ENCODE results near the gene AOPEP.

Gene AOPEP

DNA sequence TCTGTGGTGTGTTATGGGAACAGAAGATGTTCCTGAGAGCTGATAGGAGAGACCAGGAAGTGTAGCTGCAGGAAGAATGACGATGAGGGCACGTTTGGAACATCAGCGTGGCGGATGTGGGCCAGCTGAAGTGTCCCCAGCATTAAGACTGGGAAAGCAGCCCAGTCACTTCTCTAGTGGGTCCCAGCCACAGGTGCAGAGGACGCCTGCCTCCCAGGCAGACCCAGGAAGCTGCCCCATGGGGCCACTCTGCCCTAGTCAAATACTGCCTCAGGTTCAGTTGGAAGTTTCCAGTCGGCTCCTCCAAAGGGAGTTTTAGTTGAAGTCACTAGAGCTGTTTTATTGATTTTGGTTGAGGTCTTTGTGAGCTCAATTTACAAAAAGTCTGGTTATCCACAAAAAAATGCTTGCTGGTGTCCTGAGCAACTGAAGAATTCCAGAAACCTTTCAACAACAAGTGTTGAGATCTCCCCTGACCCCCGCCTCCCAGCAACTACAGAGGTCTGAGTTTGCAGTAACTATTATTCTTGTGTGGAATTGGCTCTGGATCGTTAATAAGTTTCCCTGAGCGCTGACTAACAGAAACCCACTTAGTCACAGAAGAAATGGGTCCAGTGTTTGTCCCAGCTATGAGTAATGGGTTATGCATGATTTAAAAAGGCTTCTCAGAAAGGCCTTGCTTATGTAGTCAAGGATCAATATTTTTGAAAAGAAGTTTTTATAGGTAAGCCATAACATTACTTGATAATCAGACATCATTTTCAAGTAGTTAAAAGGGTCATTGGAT is 296.9 kb downstream of the AOPEP start:
- no peaks in the 10 kb centered on the region for H3K79me2 ChIP-seq (ENCODE audit: control insufficient read depth, low read length)
- H3K4me2 ChIP-seq (ENCODE audit: low read length), result no peak overlapping the region
- TF ChIP-seq, protein P1, sequence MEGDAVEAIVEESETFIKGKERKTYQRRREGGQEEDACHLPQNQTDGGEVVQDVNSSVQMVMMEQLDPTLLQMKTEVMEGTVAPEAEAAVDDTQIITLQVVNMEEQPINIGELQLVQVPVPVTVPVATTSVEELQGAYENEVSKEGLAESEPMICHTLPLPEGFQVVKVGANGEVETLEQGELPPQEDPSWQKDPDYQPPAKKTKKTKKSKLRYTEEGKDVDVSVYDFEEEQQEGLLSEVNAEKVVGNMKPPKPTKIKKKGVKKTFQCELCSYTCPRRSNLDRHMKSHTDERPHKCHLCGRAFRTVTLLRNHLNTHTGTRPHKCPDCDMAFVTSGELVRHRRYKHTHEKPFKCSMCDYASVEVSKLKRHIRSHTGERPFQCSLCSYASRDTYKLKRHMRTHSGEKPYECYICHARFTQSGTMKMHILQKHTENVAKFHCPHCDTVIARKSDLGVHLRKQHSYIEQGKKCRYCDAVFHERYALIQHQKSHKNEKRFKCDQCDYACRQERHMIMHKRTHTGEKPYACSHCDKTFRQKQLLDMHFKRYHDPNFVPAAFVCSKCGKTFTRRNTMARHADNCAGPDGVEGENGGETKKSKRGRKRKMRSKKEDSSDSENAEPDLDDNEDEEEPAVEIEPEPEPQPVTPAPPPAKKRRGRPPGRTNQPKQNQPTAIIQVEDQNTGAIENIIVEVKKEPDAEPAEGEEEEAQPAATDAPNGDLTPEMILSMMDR (IDR thresholded peaks at IDR 0.05; ENCODE audit: low read depth, low read length, poor library complexity, severe bottlenecking), result no peak
- no peak for TF ChIP-seq EZH2phosphoT487 (IDR thresholded peaks at IDR 0.05; ENCODE audit: borderline replicate concordance, low read length)
- H3K27ac ChIP-seq (ENCODE audit: low read depth, low read length), result no peak overlapping the region
- no peak overlapping the region for H3K4me3 ChIP-seq (ENCODE audit: low read length)
- H3K9me2 ChIP-seq (replicated peaks; ENCODE audit: control insufficient read depth, low read length), result no peaks in the 10 kb centered on the region
- H3K36me3 ChIP-seq (ENCODE audit: control insufficient read depth, low read length), result no peaks in the 10 kb centered on the region
- no peaks in the 10 kb centered on the region for H4K20me1 ChIP-seq (ENCODE audit: control insufficient read depth, insufficient read depth, low read depth, low read length)
- no peaks in the 10 kb centered on the region for H3K4me1 ChIP-seq (ENCODE audit: control insufficient read depth, low read length)
- H3K27me3 ChIP-seq (ENCODE audit: control insufficient read depth, low read length), result no peaks in the 10 kb centered on the region
- no peaks in the 10 kb centered on the region for H3F3A ChIP-seq (ENCODE audit: control insufficient read depth, insufficient read depth)
- no peaks in the 10 kb centered on the region for H3K9me3 ChIP-seq (ENCODE audit: control insufficient read depth, insufficient read depth, low read length)

DNA sequence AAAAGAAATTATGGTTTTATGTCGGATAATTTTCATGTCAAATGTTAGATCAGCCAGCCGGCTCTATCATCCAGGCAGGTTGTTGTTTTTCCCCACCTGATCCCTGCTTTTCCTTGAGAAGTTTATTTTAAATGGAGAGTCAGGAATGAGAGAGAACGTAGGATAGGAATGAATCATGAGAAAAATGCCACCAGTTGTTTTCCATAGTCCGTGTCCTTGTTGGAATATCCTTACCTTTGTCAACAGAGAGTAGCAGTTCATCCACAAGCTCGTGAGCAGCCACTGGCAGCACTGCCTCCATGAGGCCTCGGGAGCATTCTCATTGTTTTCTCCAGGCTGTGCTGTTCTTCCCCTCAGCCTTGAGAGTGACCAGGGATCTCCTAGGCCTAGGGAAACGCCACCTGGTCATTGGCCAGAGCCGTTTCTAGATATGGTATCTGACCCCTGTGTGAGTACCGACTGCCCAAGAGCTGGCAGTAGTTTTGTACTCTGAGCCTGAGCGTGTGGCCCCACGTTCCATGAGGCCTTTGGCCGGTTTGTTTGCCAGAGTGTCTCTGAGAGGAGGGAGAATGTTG is 297.7 kb downstream of the AOPEP start:
- Histone ChIP-seq H3F3A (ENCODE audit: control insufficient read depth, insufficient read depth) (no peaks in the 10 kb centered on the region), H3K4me1 (ENCODE audit: control insufficient read depth, low read length) (no peaks in the 10 kb centered on the region), H3K9me2 (replicated peaks; ENCODE audit: control insufficient read depth, low read length) (no peaks in the 10 kb centered on the region), H3K27me3 (ENCODE audit: control insufficient read depth, low read length) (no peaks in the 10 kb centered on the region), H4K20me1 (ENCODE audit: control insufficient read depth, insufficient read depth, low read depth, low read length) (no peaks in the 10 kb centered on the region), H3K79me2 (ENCODE audit: control insufficient read depth, low read length) (no peaks in the 10 kb centered on the region), H3K4me3 (ENCODE audit: low read length) (no peak overlapping the region), H3K9me3 (ENCODE audit: control insufficient read depth, insufficient read depth, low read length) (no peaks in the 10 kb centered on the region), H3K4me2 (ENCODE audit: low read length) (no peak overlapping the region), H3K36me3 (ENCODE audit: control insufficient read depth, low read length) (no peaks in the 10 kb centered on the region), H3K27ac (ENCODE audit: low read depth, low read length) (no peak overlapping the region)
- no peak for TF ChIP-seq EZH2phosphoT487 (IDR thresholded peaks at IDR 0.05; ENCODE audit: borderline replicate concordance, low read length)
- TF ChIP-seq, protein P1 (IDR thresholded peaks at IDR 0.05; ENCODE audit: low read depth, low read length, poor library complexity, severe bottlenecking), result no peak

DNA sequence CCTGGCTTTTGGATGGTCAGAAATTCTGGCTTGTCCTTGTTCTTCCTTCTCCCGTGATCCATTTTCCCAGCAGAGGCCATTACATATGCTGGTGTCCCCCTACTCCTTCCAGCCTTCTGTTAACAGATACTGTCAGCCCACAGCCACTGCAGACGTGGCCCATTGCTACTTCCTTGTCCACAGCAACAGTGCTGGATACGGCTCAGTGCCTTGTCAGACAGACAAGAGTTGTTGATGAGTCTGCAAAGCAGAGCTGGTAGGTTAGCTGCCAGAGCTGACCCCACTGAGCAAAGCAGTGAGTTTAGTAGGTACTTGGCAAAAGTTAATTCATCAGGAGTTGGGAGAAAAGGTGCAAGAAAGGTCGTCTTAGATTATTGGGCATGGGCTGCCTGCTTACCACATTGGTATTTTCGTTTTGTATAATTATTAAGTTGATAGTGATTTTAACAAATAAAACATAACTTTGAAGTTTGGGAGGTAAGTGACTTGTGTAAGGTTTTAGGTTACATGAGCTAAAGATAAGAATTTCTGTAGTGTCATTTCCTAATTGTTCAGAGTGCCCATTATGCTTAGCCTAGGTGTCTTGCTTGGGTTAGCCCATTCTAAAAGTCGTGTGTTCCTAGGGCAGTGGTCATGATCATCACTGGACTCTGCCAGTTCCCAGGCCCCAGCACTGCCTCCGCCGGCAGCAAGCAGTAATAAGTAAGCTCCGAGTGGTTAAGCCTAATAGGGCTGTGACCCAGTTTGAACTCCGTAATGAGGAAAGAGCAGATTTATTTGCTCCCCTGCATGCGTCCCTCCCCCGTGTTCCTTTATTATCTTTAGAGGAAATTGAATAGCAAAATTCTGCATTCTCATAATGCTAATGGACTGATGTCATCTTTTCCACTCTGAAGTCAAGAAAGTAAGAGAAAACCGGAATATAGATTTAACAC is 299.0 kb downstream of the AOPEP start:
- H3K27me3 ChIP-seq (ENCODE audit: control insufficient read depth, low read length), result no peaks in the 10 kb centered on the region
- H3K36me3 ChIP-seq (ENCODE audit: control insufficient read depth, low read length), result no peaks in the 10 kb centered on the region
- no peaks in the 10 kb centered on the region for H3K4me1 ChIP-seq (ENCODE audit: control insufficient read depth, low read length)
- no peaks in the 10 kb centered on the region for H4K20me1 ChIP-seq (ENCODE audit: control insufficient read depth, insufficient read depth, low read depth, low read length)
- no peak overlapping the region for H3K4me3 ChIP-seq (ENCODE audit: low read length)
- H3K4me2 ChIP-seq (ENCODE audit: low read length), result no peak overlapping the region
- no peak overlapping the region for H3K27ac ChIP-seq (ENCODE audit: low read depth, low read length)
- no peaks in the 10 kb centered on the region for H3K9me2 ChIP-seq (replicated peaks; ENCODE audit: control insufficient read depth, low read length)
- no peaks in the 10 kb centered on the region for H3K9me3 ChIP-seq (ENCODE audit: control insufficient read depth, insufficient read depth, low read length)
- no peaks in the 10 kb centered on the region for H3K79me2 ChIP-seq (ENCODE audit: control insufficient read depth, low read length)
- no peaks in the 10 kb centered on the region for H3F3A ChIP-seq (ENCODE audit: control insufficient read depth, insufficient read depth)
- no peak for TF ChIP-seq EZH2phosphoT487 (IDR thresholded peaks at IDR 0.05; ENCODE audit: borderline replicate concordance, low read length)
- TF ChIP-seq, protein P1 (IDR thresholded peaks at IDR 0.05; ENCODE audit: low read depth, low read length, poor library complexity, severe bottlenecking), result no peak

Data from DOHH2 (cell line).